Endothelial cell of umbilical vein (primary cell): Measurements from ENCODE around the gene SLC5A12. TPM values are rescaled to one million over a fixed set of nuclear protein-coding genes. Genes with fewer than 3 reads are reported as not detected.

Experiments
- BruUV-seq: library from RNA; stranded (reverse); fragments of 400-500 nt; replicated peaks from 2 replicates; lab custom pipeline; 2021; lab: Mats Ljungman, UMichigan
- CTCF ChIA-PET: fragments of 300-600, 350-600 bp; sonication (Branson Sonifier 250); formaldehyde crosslinking; loops from one replicate; lab custom pipeline; 2021; ENCODE audit warnings: antibody characterized with exemption, inconsistent platforms; lab: Charles Lee
- POLR2A ChIA-PET: fragments of 300-600, 350-600 bp; sonication (Branson Sonifier 250); formaldehyde crosslinking; loops from one replicate; lab custom pipeline; 2021; ENCODE audit warnings: antibody characterized with exemption, inconsistent platforms; lab: Charles Lee
- DNase-seq: peaks from one replicate; pipeline ENCODE4 v3.0.0-alpha.2; 2011; ENCODE audit warnings: low read depth, low spot score
- FAIRE-seq: peaks from 2 replicates; lab custom pipeline; 2011; peaks lifted over from hg19 to GRCh38; lab: Jason Lieb, UNC
- H2AFZ ChIP-seq: 2 replicates; pipeline ENCODE4 v1.6.0; 2012; ENCODE audit warnings: low read depth, low read length, control low read depth, inconsistent platforms
- H3K27ac ChIP-seq: 2 replicates; pipeline ENCODE4 v1.5.1; 2011; ENCODE audit warnings: low read depth, mild to moderate bottlenecking, control low read depth, low read length, moderate library complexity; ENCODE audit not compliant: insufficient read depth
- H3K27me3 ChIP-seq, 2 experiments: 2 replicates each; pipeline versions ENCODE4 v1.6.0 to v1.6.1; 2011; ENCODE audit warnings: low read length in 2 of 2, mixed read lengths in 1 of 2; ENCODE audit not compliant: control insufficient read depth in 2 of 2, insufficient read depth in 2 of 2
- H3K36me3 ChIP-seq, 2 experiments: 2 replicates in 1 of 2; 3 replicates in 1 of 2; pipeline ENCODE4 v1.5.1; 2011; ENCODE audit warnings: low read length in 2 of 2, mild to moderate bottlenecking in 1 of 2, moderate library complexity in 1 of 2; ENCODE audit not compliant: control insufficient read depth in 2 of 2, insufficient read depth in 2 of 2; ENCODE audit errors: extremely low read depth in 1 of 2
- H3K4me1 ChIP-seq: 3 replicates; pipeline ENCODE4 v1.5.1; 2011; ENCODE audit warnings: mild to moderate bottlenecking, low read length; ENCODE audit not compliant: control insufficient read depth, insufficient read depth; ENCODE audit errors: extremely low read depth
- H3K4me2 ChIP-seq: 2 replicates; pipeline ENCODE4 v1.6.1; 2011; ENCODE audit warnings: low read length, control low read depth, mixed read lengths; ENCODE audit not compliant: insufficient read depth
- H3K4me3 ChIP-seq, 3 experiments: fragments of 200-600 bp in 1 of 3; sonication (generic), shearing (Covaris generic) in 1 of 3; replicated peaks in 1 of 3; 2 replicates each; pipeline ENCODE4 v1.5.1; 2011 to 2016; ENCODE audit warnings: control low read depth in 3 of 3, low read length in 3 of 3, mild to moderate bottlenecking in 2 of 3, inconsistent platforms in 1 of 3, low read depth in 1 of 3, moderate library complexity in 1 of 3; ENCODE audit not compliant: insufficient read depth in 1 of 3
- H3K79me2 ChIP-seq: 2 replicates; pipeline ENCODE4 v1.6.0; 2012; ENCODE audit warnings: low read length, inconsistent platforms; ENCODE audit not compliant: control insufficient read depth, insufficient read depth
- H3K9ac ChIP-seq: replicated peaks from 2 replicates; pipeline ENCODE3; 2011; ENCODE audit warnings: low read length, control low read depth; ENCODE audit not compliant: insufficient read depth; ENCODE audit errors: extremely low read depth
- H3K9me1 ChIP-seq: replicated peaks from 3 replicates; pipeline ENCODE4 v1.6.0; 2011; ENCODE audit warnings: mild to moderate bottlenecking, low read length; ENCODE audit not compliant: control insufficient read depth, insufficient read depth; ENCODE audit errors: extremely low read depth
- H3K9me3 ChIP-seq: replicated peaks from 2 replicates; pipeline ENCODE4 v1.5.1; 2012; ENCODE audit warnings: low read length, inconsistent platforms; ENCODE audit not compliant: control insufficient read depth, insufficient read depth
- H4K20me1 ChIP-seq: replicated peaks from 2 replicates; pipeline ENCODE3; 2011; ENCODE audit warnings: mild to moderate bottlenecking, low read length; ENCODE audit not compliant: control insufficient read depth, insufficient read depth; ENCODE audit errors: extremely low read depth
- CTCF ChIP-seq, 2 donors: IDR thresholded peaks; 1 replicate in 1 of 2; 2 replicates in 1 of 2; pipeline ENCODE4 v1.5.1; 2011; ENCODE audit warnings: low read length in 2 of 2, mild to moderate bottlenecking in 2 of 2, moderate library complexity in 2 of 2, control low read depth in 1 of 2, inconsistent platforms in 1 of 2, low read depth in 1 of 2; ENCODE audit not compliant: insufficient read depth in 1 of 2; ENCODE audit errors: extremely low read depth in 1 of 2
- EZH2 ChIP-seq: IDR thresholded peaks from 2 replicates; pipeline ENCODE4 v1.6.1; 2012; ENCODE audit warnings: borderline replicate concordance, low read depth, mild to moderate bottlenecking, moderate library complexity, low read length, inconsistent platforms; ENCODE audit not compliant: severe bottlenecking
- FOS ChIP-seq: IDR thresholded peaks from 2 replicates; pipeline ENCODE4 v1.6.1; 2011; ENCODE audit warnings: mild to moderate bottlenecking, low read length, moderate library complexity, borderline replicate concordance; ENCODE audit not compliant: insufficient read depth
- GATA2 ChIP-seq: IDR thresholded peaks from 2 replicates; pipeline ENCODE4 v1.7.0; 2011; ENCODE audit warnings: low read depth, mild to moderate bottlenecking, moderate library complexity, mixed read lengths, low read length; ENCODE audit not compliant: insufficient read length, insufficient read depth
- JUN ChIP-seq: IDR thresholded peaks from 2 replicates; pipeline ENCODE4 v1.6.1; 2011; ENCODE audit warnings: borderline replicate concordance, low read depth; ENCODE audit not compliant: insufficient read length, insufficient read depth
- POLR2A ChIP-seq: IDR thresholded peaks from 2 replicates; pipeline ENCODE4 v1.6.1; 2012; ENCODE audit warnings: low read depth, mild to moderate bottlenecking, control low read depth, low read length
- POLR2AphosphoS5 ChIP-seq: IDR thresholded peaks from 2 replicates; pipeline ENCODE4 v1.6.1; 2012; ENCODE audit warnings: low read depth, mild to moderate bottlenecking, control low read depth, low read length, moderate library complexity; ENCODE audit not compliant: insufficient read depth
- dilution Hi-C: fragments of 300-500 bp; cut with MboI; formaldehyde crosslinking; loops from one replicate; pipeline ENCODE4 v1.15.0; 2019; ENCODE audit warnings: low sequenced_read_pairs; ENCODE audit not compliant: extremely low pct_ligation_motif_present
- intact Hi-C: fragments of 100-400 bp; cut with micrococcal nuclease; formaldehyde crosslinking; loops from one replicate; pipeline ENCODE4 v1.10.0; 2022
- polyA plus RNA-seq, 4 experiments: library from polyadenylated mRNA; depleted of rRNA in 3 of 4; stranded (reverse) in 3 of 4; unstranded in 1 of 4; fragments of >200 nt; gene quantifications; 2 replicates each; pipeline versions ENCODE4 v1.2.1 to v1.2.3, GENCODE V29; 2011 to 2012; ENCODE audit warnings: missing spikeins in 1 of 4
- total RNA-seq: library from RNA; stranded (reverse); gene quantifications from 2 replicates; pipeline ENCODE4 v1.2.3, GENCODE V29; 2021

SLC5A12 gene
- total and polyA plus RNA-seq, 2 donors (not counting 3 experiments of a cell fraction or from before 2014, with no cell fraction given), result not detected

GRCh38 chr11:26710489-26710888 is 11.4 kb downstream of the SLC5A12 start:
- no TSS peak for BruUV-seq
- intact Hi-C loops (no loop called here), dilution Hi-C loops (no loop called here)
- Histone ChIP-seq H3K27ac (no peak overlapping the region), H3K4me1 (no peaks in the 10 kb centered on the region), H3K79me2 (no peaks in the 10 kb centered on the region), H4K20me1 (no peaks in the 10 kb centered on the region), H3K4me2 (no peak overlapping the region), H3K36me3 (no peaks in the 10 kb centered on the region), H2AFZ (no peak overlapping the region), H3K4me3 (no peak overlapping the region), H3K9me3 (no peaks in the 10 kb centered on the region), H3K27me3 (no peaks in the 10 kb centered on the region), H3K9ac (no peak overlapping the region), H3K9me1 (no peaks in the 10 kb centered on the region)
- TF ChIP-seq POLR2A (no peak), FOS (no peak), GATA2 (no peak), CTCF (IDR thresholded peaks at IDR 0.05; ENCODE audit: extremely low read depth in 1 of 2, insufficient read depth in 1 of 2, low read depth in 1 of 2, low read length in 2 of 2) (no peak), POLR2AphosphoS5 (no peak), JUN (no peak), EZH2 (no peak)
- POLR2A ChIA-PET, result no interaction called here
- no peak for DNase-seq
- CTCF ChIA-PET, result no interaction called here
- no peak for FAIRE-seq
